B cell (primary cell): ENCODE measurements around the gene FBXO2. TPM values are rescaled to one million over a fixed set of nuclear protein-coding genes. Genes with fewer than 3 reads are reported as not detected.

ENCODE experiments used
- ATAC-seq: fragments of 200-7000 bp; cut with Tn5 transposase; one replicate; pipeline ENCODE4 v1.10.0; 2021; ENCODE audit warnings: low read depth, mild to moderate bottlenecking, moderate number of reproducible peaks, moderate library complexity
- CTCF ChIA-PET: fragments of 350-600 bp; sonication (Branson Sonifier 250); formaldehyde crosslinking; loops from one replicate; lab custom pipeline; 2021; ENCODE audit warnings: antibody characterized with exemption, inconsistent platforms; lab: Charles Lee
- POLR2A ChIA-PET: fragments of 350-600 bp; sonication (Branson Sonifier 250); formaldehyde crosslinking; loops from one replicate; lab custom pipeline; 2021; ENCODE audit warnings: antibody characterized with exemption; lab: Charles Lee
- DNase-seq: peaks from one replicate; pipeline ENCODE4 v3.0.0; 2013
- H2AFZ ChIP-seq: 2 replicates; pipeline ENCODE4 v1.6.1; 2012; ENCODE audit warnings: mild to moderate bottlenecking, low read depth, low read length; ENCODE audit not compliant: insufficient read depth, poor library complexity, severe bottlenecking
- H3K27ac ChIP-seq, 2 donors: 1 replicate in 1 of 2; 2 replicates in 1 of 2; pipeline ENCODE4 v1.5.1; 2012 to 2013; ENCODE audit warnings: low read length in 2 of 2, mild to moderate bottlenecking in 2 of 2, moderate library complexity in 1 of 2
- H3K27me3 ChIP-seq, 4 experiments: fragments of 200-600 bp in 1 of 4; sonication (generic) in 1 of 4; replicated peaks in 1 of 4; 1 replicate in 2 of 4; 2 replicates in 2 of 4; pipeline versions ENCODE4 v1.6.1 to v1.7.0; 2013 to 2016; ENCODE audit warnings: low read length in 3 of 4, mild to moderate bottlenecking in 2 of 4, mixed read lengths in 1 of 4, moderate library complexity in 1 of 4; ENCODE audit not compliant: insufficient read depth in 4 of 4, control insufficient read depth in 3 of 4; ENCODE audit errors: control extremely low read depth in 1 of 4
- H3K36me3 ChIP-seq, 2 experiments: replicated peaks in 1 of 2; 1 replicate in 1 of 2; 2 replicates in 1 of 2; pipeline versions ENCODE4 v1.6.1 to v1.7.1; 2013; ENCODE audit warnings: low read length in 1 of 2; ENCODE audit not compliant: insufficient read depth in 2 of 2, control insufficient read depth in 1 of 2; ENCODE audit errors: control extremely low read depth in 1 of 2, extremely low read depth in 1 of 2
- H3K4me1 ChIP-seq, 2 donors: fragments of 200-600 bp in 1 of 2; sonication (generic) in 1 of 2; 1 replicate in 1 of 2; 2 replicates in 1 of 2; pipeline versions ENCODE4 v1.5.1 to v1.6.1; 2013 to 2017; ENCODE audit warnings: low read length in 2 of 2; ENCODE audit not compliant: control insufficient read depth in 2 of 2, insufficient read depth in 2 of 2
- H3K4me2 ChIP-seq: replicated peaks from 2 replicates; pipeline ENCODE3; 2012; ENCODE audit warnings: mild to moderate bottlenecking, low read depth, low read length; ENCODE audit not compliant: poor library complexity, severe bottlenecking
- H3K4me3 ChIP-seq, 5 experiments: fragments of 200-600 bp in 1 of 5; sonication (generic) in 1 of 5; 1 replicate in 3 of 5; 2 replicates in 2 of 5; pipeline versions ENCODE4 v1.5.1 to v1.7.0; 2011 to 2016; ENCODE audit warnings: low read length in 4 of 5, mild to moderate bottlenecking in 4 of 5, low read depth in 2 of 5, control low read depth in 1 of 5, moderate library complexity in 1 of 5; ENCODE audit not compliant: insufficient read depth in 1 of 5; ENCODE audit errors: control extremely low read depth in 1 of 5, extremely low read depth in 1 of 5
- H3K79me2 ChIP-seq: fragments of 200-600 bp; sonication (generic); one replicate; pipeline ENCODE4 v1.6.0; 2016; ENCODE audit warnings: low read length; ENCODE audit not compliant: control insufficient read depth, insufficient read depth
- H3K9ac ChIP-seq: fragments of 200-600 bp; sonication (generic); 2 replicates; pipeline ENCODE4 v1.6.1; 2017; ENCODE audit warnings: mild to moderate bottlenecking, low read length, moderate library complexity
- H3K9me3 ChIP-seq, 3 donors: one replicate each; pipeline versions ENCODE4 v1.6.1 to v1.7.1; 2013; ENCODE audit warnings: low read length in 2 of 3; ENCODE audit not compliant: control insufficient read depth in 2 of 3, insufficient read depth in 1 of 3; ENCODE audit errors: control extremely low read depth in 1 of 3
- H4K20me1 ChIP-seq: 2 replicates; pipeline ENCODE4 v1.6.0; 2012; ENCODE audit warnings: mild to moderate bottlenecking, low read length; ENCODE audit not compliant: insufficient read depth, control insufficient read depth, poor library complexity, severe bottlenecking
- H3K27ac Mint-ChIP-seq: one replicate; pipeline ENCODE4 v1.8.0; 2021; ENCODE audit warnings: mixed read lengths
- H3K27me3 Mint-ChIP-seq: one replicate; pipeline ENCODE4 v1.8.0; 2021; ENCODE audit warnings: mixed read lengths
- H3K4me1 Mint-ChIP-seq: one replicate; pipeline ENCODE4 v1.8.0; 2021; ENCODE audit warnings: mixed read lengths
- H3K4me3 Mint-ChIP-seq: one replicate; pipeline ENCODE4 v1.8.0; 2021; ENCODE audit warnings: mixed read lengths
- H3K9me3 Mint-ChIP-seq: one replicate; pipeline ENCODE4 v1.8.0; 2022; ENCODE audit warnings: mixed read lengths; ENCODE audit not compliant: insufficient read depth
- CTCF ChIP-seq: fragments of 200-600 bp; IDR thresholded peaks from one replicate; pipeline ENCODE4 v1.8.0; 2022; ENCODE audit warnings: antibody characterized with exemption, mild to moderate bottlenecking
- EZH2 ChIP-seq: IDR thresholded peaks from 2 replicates; pipeline ENCODE4 v1.6.1; 2012; ENCODE audit warnings: borderline replicate concordance, low read depth, mild to moderate bottlenecking, moderate library complexity, low read length; ENCODE audit not compliant: insufficient read depth, poor library complexity, severe bottlenecking
- WGBS: methylation state at CpG from one replicate; pipeline ENCODE4 v1.1.5; 2013; ENCODE audit warnings: missing lambda C conversion rate; ENCODE audit not compliant: insufficient coverage; 5-methylcytosine and 5-hydroxymethylcytosine counted together
- intact Hi-C: fragments of 100-400 bp; cut with micrococcal nuclease; formaldehyde crosslinking; loops from one replicate; pipeline ENCODE4 v1.10.0; 2022
- polyA plus RNA-seq: library from polyadenylated mRNA; depleted of rRNA; stranded (reverse); fragments of >200 nt; gene quantifications from 2 replicates; pipeline ENCODE4 v1.2.3, GENCODE V29; 2012
- total RNA-seq, 2 donors: library from RNA; stranded (reverse); fragments of 120-200 nt in 1 of 2; gene quantifications; 1 replicate in 1 of 2; 2 replicates in 1 of 2; pipeline versions ENCODE4 v1.2.3 to v1.2.4, GENCODE V29; 2013 to 2022

FBXO2 gene
- total and polyA plus RNA-seq, 2 donors (not counting 1 experiment from before 2014, with no cell fraction given), result 9.6 TPM

- POLR2A ChIA-PET, result interaction anchor here (1.0 kb wide), 1 partner anchor 9 kb away, joined by 3 read pairs; the partner anchor contains the start of gene MAD2L2
- no peak overlapping the region for H3K4me2 ChIP-seq
Measured at GRCh38 chr1:11671544-11672286, 17.5 kb upstream of the FBXO2 start.

More at GRCh38 chr1:11671544-11672286, 17.5 kb upstream of the FBXO2 start:
- no peaks in the 10 kb centered on the region for H4K20me1 ChIP-seq
- no peak overlapping the region for H3K27ac ChIP-seq
- H3K9me3 Mint-ChIP-seq, result no peaks in the 10 kb centered on the region
- H3K4me1 Mint-ChIP-seq, result peaks cover 5% of the 10 kb centered on the region
- no peak overlapping the region for H3K4me3 ChIP-seq
- H3K9me3 ChIP-seq, result no peaks in the 10 kb centered on the region
- WGBS, result 98% methylated on average over 11 of the region's 14 CpGs
- CTCF ChIA-PET, result interaction anchor here (1.2 to 2.7 kb wide), 4 partner anchors 8 to 49 kb away, joined by 3 to 6 read pairs (median 4); partner anchors contain the start of gene FBXO6
- no peaks in the 10 kb centered on the region for H3K27me3 ChIP-seq
- no peak overlapping the region for H3K27ac Mint-ChIP-seq
- TF ChIP-seq CTCF (no peak), EZH2 (no peak)
- peaks cover 0 to 26% of the 10 kb centered on the region in 2 experiments for H3K36me3 ChIP-seq
- ATAC-seq, result no peak
- intact Hi-C loops, result no loop called here
- H3K4me1 ChIP-seq, result peaks cover 0 to 7% of the 10 kb centered on the region in 2 donors
- no peak for DNase-seq
- H3K9ac ChIP-seq, result no peak overlapping the region
- H3K79me2 ChIP-seq, result peaks cover 8% of the 10 kb centered on the region
- no peaks in the 10 kb centered on the region for H3K27me3 Mint-ChIP-seq
- no peak overlapping the region for H3K4me3 Mint-ChIP-seq
- H2AFZ ChIP-seq, result no peak overlapping the region
